ENCODE results near the gene CXCL5.
"Not testable (repeated sequence)": the region's sequence is repeated elsewhere in the genome, so short reads cannot be mapped to it uniquely, and the experiment has no call there.

Gene CXCL5

DNA sequence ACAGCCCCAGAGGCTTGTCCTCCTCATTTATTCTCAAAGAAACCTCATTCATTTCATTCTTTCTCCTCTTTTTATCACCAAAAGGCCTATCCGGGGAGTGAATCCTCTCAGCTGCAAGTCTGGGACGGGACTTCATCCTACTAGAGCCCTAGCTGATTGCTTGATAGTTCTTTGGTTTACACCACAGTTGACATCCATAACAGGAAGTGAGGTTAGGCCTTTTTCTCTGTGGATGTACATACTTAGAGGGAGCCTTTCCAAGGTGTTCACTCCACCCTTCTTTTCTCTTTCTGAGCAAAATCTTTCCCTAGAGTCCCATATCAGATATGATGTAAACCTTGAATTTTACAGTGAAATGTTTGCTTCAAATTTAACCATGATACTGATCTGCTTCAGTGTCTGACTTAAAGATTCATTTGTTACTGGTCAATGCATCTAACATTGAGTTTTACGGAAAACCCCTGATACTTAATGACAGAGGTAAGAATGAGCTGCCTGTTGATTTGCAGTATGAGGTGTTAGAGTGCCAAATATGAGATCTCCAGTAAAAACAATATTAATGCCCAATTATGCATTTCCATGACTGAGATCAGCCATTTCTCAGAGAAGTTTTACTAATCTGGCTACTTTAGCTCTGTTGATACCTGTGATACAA is 16.8 kb upstream of the CXCL5 start:
- DNase-seq (ENCODE audit: low read depth in 2 of 2), result no peak

- DNase-seq (ENCODE audit: low read depth in 2 of 2), result no peak
Measured at GRCh38 chr4:74014332-74014731, 15.9 kb upstream of the CXCL5 start.

GRCh38 chr4:74013264-74013663 is 14.8 kb upstream of the CXCL5 start:
- DNase-seq (ENCODE audit: low read depth in 2 of 2), result no peak

DNA sequence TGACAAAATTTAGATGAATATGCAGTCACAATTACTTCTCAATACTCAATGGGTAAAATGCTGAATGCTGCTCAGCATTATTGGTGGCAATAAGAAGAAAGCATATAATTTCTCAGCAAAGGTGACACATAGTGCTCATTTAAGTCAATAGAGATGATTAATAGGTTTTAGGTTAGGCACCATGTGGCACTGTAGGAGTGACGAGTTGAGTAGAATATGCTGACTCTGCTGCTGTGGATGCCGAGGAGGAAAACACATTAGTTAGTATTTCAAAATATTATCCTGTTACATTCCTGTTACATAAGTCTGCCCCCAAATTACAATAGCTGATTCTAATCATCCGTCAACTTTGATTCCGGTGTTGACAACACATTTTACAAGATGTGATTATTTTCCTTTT is 13.7 kb upstream of the CXCL5 start:
- DNase-seq (ENCODE audit: low read depth in 2 of 2), result no peak

DNA sequence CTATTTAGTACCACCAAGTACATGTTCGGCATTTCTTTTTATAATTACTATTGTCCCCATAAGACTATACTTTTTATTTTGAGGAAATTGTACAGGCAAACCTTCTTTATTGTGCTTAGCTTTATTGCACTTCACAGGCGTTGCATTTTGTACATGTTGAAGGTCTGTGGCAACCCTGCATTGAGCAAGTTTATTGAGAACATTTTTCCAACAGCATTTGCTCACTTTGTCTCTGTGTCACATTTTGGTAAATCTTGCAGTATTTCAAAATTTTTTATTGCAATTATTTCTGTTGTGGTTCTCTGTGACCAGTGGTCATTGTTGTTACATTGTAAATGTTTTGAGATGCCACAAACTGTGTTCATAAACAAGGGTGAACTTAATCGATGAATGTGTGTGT is 10.8 kb upstream of the CXCL5 start:
- no peak for DNase-seq (ENCODE audit: low read depth in 2 of 2)

GRCh38 chr4:74006009-74006476 is 7.6 kb upstream of the CXCL5 start:
- no peak for DNase-seq (ENCODE audit: low read depth in 2 of 2)

DNA sequence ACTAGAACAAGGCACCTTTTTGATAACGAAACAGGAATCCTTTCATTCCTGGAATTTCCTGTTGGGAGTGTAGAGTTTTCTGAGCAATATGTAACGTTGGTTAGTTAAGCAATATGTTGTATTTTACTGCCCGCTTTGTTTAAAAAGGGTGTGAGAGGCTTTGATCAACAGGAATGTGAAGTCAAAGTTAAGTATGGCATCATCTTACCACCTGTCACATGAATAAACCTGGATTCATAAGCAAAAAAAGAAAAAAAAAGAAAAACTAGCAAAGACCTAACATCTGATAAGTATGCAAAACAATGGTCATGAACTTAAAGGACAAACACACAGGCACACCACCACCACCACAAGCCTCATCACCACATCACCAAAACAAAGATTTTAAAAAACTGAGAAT is 7.1 kb upstream of the CXCL5 start:
- no peak for DNase-seq (ENCODE audit: low read depth in 2 of 2)

GRCh38 chr4:74004668-74005067 is 6.2 kb upstream of the CXCL5 start:
- no peak for DNase-seq (ENCODE audit: low read depth in 2 of 2)

- DNase-seq (ENCODE audit: low read depth in 2 of 2), result no peak
Measured at GRCh38 chr4:74000301-74000700, 1.8 kb upstream of the CXCL5 start.

GRCh38 chr4:73992050-73992449 is 6.4 kb downstream of the CXCL5 start:
- DNase-seq (ENCODE audit: low read depth in 2 of 2), result no peak

GRCh38 chr4:73991742-73992000 is 6.8 kb downstream of the CXCL5 start:
- no peak for DNase-seq (ENCODE audit: low read depth in 2 of 2)

- no peak for DNase-seq (ENCODE audit: low read depth in 2 of 2)
Measured at GRCh38 chr4:73990988-73991741, 7.3 kb downstream of the CXCL5 start.

- no peak for DNase-seq (ENCODE audit: low read depth in 2 of 2)
Measured at GRCh38 chr4:73989928-73990327, 8.5 kb downstream of the CXCL5 start.

DNA sequence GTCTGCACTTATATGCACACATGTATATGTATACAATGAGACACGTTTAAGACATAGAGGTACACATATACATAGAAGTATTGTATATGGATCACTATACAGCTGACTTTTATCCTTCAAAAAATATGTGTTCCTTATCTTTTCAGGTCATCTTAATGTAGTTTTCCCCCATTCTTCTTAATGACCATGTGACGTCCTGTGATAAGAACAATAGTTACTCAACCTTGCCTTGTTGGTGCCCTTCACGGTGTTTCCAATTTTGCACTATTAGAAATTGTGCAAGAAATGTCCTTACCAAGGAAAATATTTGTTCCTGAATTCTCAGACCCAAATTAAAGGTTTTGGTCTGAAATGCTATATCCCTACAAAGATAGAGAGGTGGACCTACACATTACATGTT is 9.4 kb downstream of the CXCL5 start:
- DNase-seq (ENCODE audit: low read depth in 2 of 2), result no peak

DNA sequence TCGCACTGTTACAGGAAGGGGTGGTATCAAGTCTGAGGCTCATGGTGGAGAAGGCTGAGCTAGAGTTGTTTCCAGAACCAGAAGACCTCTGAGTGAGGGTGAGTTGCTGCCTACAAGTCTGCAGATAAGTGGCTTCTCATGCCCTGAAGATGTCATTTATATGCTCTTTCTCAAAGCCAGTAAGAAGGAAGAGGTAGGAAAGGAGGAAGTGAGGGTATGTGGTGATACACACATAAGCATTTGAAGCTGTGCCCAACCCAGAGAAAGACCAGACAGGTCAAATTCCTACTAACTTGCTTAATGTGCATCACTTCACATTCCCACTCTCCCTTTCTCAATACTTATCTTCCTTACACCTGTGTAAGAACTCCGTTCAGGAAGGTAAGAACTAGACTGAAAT is 10.4 kb downstream of the CXCL5 start, which contains the start of gene PPBP:
TSS of gene PPBP (minus strand) at position 130 of the 400 bp plus-strand sequence. CDS start at position 43, 87 bp downstream.
- no peak for DNase-seq (ENCODE audit: low read depth in 2 of 2)

- no peak for DNase-seq (ENCODE audit: low read depth in 2 of 2)
Measured at GRCh38 chr4:73985528-73985852, 13.0 kb downstream of the CXCL5 start.

GRCh38 chr4:73984736-73985527 is 13.5 kb downstream of the CXCL5 start:
- no peak for DNase-seq (ENCODE audit: low read depth in 2 of 2)

- DNase-seq (ENCODE audit: low read depth in 2 of 2), result not testable (repeated sequence)
Measured at GRCh38 chr4:73981175-73981574, 17.3 kb downstream of the CXCL5 start.

DNA sequence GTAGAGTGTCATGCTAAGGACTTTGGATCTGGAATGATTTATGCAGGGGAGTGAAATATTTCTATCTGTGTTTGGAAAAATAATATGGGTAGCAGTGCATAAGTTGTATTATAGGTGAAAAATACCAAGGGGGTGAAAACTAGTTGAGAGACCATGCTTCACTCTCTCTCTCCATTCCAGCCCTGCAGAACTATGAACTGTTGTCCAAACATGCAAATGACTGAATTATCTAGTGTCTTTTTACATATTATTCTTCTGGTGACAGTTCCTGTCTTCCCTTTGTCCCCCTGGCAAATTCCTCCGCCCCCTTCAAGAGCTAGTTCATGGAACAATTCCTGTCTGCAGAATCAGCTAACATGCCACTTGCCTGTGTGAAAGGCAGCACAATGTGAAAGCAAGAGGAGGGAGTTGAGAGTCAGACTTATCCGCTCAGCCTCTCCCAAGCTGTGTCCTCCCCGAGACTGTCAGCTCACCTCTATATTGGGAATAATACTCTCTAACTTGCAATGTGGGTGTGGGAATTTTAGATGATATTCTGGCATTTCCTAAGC is 19.0 kb downstream of the CXCL5 start:
- no peak for DNase-seq (ENCODE audit: low read depth in 2 of 2)

DNA sequence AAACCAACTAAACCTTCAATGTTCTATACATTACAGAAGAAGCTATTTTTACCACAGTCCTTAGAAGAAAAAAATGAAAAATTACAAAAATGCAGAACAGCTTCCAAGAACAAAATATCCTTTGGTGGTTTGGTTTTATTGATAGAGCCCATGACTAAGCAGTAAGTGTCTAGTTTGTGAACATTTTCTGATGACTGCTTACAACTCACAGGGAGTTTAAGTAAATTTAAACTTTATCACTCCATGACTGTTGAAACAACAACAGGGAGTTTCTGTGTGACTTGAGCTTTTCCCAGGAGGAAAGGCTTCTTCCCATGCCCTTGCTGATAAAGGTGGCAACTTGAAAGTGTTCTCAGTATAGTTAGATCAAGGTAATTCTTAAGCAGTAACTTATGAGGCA is 19.6 kb downstream of the CXCL5 start:
- DNase-seq (ENCODE audit: low read depth in 2 of 2), result no peak

DNA sequence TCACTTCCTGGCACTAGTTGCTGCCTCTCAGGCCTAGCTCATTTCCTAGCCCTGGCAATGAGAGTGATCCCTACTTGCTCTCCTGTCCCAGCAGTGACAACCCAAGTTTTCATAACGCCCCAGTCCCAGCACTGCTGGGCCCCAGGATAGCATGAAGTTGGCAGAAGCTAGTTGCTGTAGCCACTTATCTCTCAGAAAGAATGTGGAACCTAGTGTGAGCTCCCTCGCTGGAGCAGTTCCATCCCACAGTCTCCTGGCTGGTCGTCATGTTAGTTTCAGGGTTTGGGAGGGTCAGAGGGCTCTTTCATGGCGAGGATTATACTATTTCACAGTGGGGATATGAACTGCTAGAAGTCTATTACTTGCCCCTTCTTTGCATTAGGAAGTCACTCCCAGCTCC is 21.8 kb downstream of the CXCL5 start:
- no peak for DNase-seq (ENCODE audit: low read depth in 2 of 2)

- no peak for DNase-seq (ENCODE audit: low read depth in 2 of 2)
Measured at GRCh38 chr4:73976217-73976616, 22.3 kb downstream of the CXCL5 start.

GRCh38 chr4:73974352-73974751 is 24.1 kb downstream of the CXCL5 start:
- DNase-seq (ENCODE audit: low read depth in 2 of 2), result no peak

All from stimulated activated CD4-positive, alpha-beta T cell treated with anti-CD3 and anti-CD28 coated beads, Interleukin-4, amount 100 ng/mL, for 48 hours (primary cell).